VCaP (cell line): ENCODE data around the gene SCFD2.

Source experiments
- H3K27ac ChIP-seq: fragments of 450-650 bp; 2 replicates; pipeline ENCODE4 v1.5.1; 2017
- CTCF ChIP-seq: fragments of 450-650 bp; conservative IDR thresholded peaks from 2 replicates; pipeline ENCODE4 v1.5.1; 2017; ENCODE audit warnings: mild to moderate bottlenecking, moderate library complexity

SCFD2 gene

GRCh38 chr4:52948057-52948423 is 417.8 kb downstream of the SCFD2 start:
- TF ChIP-seq CTCF, result no peak
- H3K27ac ChIP-seq, result no peak overlapping the region

GRCh38 chr4:52947401-52948056 is 418.3 kb downstream of the SCFD2 start:
- H3K27ac ChIP-seq, result no peak overlapping the region
- TF ChIP-seq CTCF, result no peak

GRCh38 chr4:52946855-52947254 is 419.0 kb downstream of the SCFD2 start:
- TF ChIP-seq CTCF, result no peak
- H3K27ac ChIP-seq, result no peak overlapping the region

- no peak for TF ChIP-seq CTCF
- no peak overlapping the region for H3K27ac ChIP-seq
These were observed 419.9 kb downstream of the SCFD2 start for GRCh38 chr4:52945982-52946381.

- no peak for TF ChIP-seq CTCF
These were observed 420.4 kb downstream of the SCFD2 start for GRCh38 chr4:52945326-52945898.

GRCh38 chr4:52943677-52944076 is 422.2 kb downstream of the SCFD2 start:
- H3K27ac ChIP-seq, result no peak overlapping the region
- no peak for TF ChIP-seq CTCF

More at GRCh38 chr4:52945326-52945898, 420.4 kb downstream of the SCFD2 start:
- H3K27ac ChIP-seq, result no peak overlapping the region

- TF ChIP-seq CTCF, result no peak
- no peak overlapping the region for H3K27ac ChIP-seq
These were observed 422.9 kb downstream of the SCFD2 start for GRCh38 chr4:52942936-52943335.
